Stimulated activated naive CD4-positive, alpha-beta T cell (primary cell): ENCODE data around the gene ADK.

Source experiments
- DNase-seq, 6 experiments: peaks; one replicate each; lab custom pipeline; 2025; lab: John Stamatoyannopoulos, UW

The ADK gene

GRCh38 chr10:74738985-74739567 is 588.1 kb downstream of the ADK start:
- DNase-seq = peak in 2 of 6 experiments; percentile 19 to 29

GRCh38 chr10:74743401-74743800 is 592.4 kb downstream of the ADK start:
- DNase-seq = no peak

GRCh38 chr10:74745449-74745848 is 594.4 kb downstream of the ADK start:
- no peak for DNase-seq

- DNase-seq = no peak
These were observed 595.8 kb downstream of the ADK start for GRCh38 chr10:74746813-74747212.

GRCh38 chr10:74748468-74749031 is 597.5 kb downstream of the ADK start:
- DNase-seq = no peak

- no peak for DNase-seq
These were observed 599.8 kb downstream of the ADK start for GRCh38 chr10:74750848-74751274.

- no peak for DNase-seq
These were observed 601.5 kb downstream of the ADK start for GRCh38 chr10:74752371-74753040.

GRCh38 chr10:74753442-74754211 is 602.6 kb downstream of the ADK start:
- DNase-seq = no peak

GRCh38 chr10:74754381-74754821 is 603.4 kb downstream of the ADK start:
- no peak for DNase-seq

- no peak for DNase-seq
These were observed 604.3 kb downstream of the ADK start for GRCh38 chr10:74755273-74755672.
